RPMI7951 (cell line): ENCODE data around the gene OSBPL5. TPM values are rescaled to one million over a fixed set of nuclear protein-coding genes. Genes with fewer than 3 reads are reported as not detected.
"Not testable (repeated sequence)": the region's sequence is repeated elsewhere in the genome, so short reads cannot be mapped to it uniquely, and the experiment has no call there.

Experiments used
- DNase-seq: peaks from one replicate; pipeline ENCODE4 v3.0.0-alpha.2; 2012; ENCODE audit warnings: low read depth
- total RNA-seq: library from RNA; depleted of rRNA; stranded (reverse); fragments of >200 nt; shearing (Covaris generic); gene quantifications from 2 replicates; pipeline ENCODE4 v1.2.3, GENCODE V29; 2014

OSBPL5 gene
- total RNA-seq, 1 experiment from 2014 or later, result 25.2 TPM

DNA sequence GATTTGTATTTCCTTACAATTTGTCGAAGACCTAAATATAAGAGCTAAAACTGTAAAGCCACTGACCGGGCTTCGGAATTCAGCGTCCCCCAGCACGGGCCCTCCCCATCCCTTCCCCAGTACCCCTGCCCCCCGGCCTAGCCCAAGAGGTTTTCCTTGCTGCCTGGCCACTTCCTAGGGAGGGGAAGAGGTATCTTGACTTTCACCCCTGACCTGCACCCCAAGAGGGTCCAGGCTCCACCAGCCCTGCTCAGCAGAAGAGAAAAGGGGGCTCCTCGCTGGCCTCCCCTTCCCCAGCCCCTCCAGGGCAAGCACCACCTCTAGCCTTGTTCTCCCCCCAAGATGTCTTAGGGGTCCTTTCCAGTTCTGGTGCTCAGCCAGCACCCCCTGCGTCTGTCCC lies 81.8 kb downstream of the OSBPL5 start:
- DNase-seq, result no peak

GRCh38 chr11:3081386-3081751 lies 83.7 kb downstream of the OSBPL5 start:
- no peak for DNase-seq

- DNase-seq, result no peak
Observed at GRCh38 chr11:3080733-3081385, 84.3 kb downstream of the OSBPL5 start.

GRCh38 chr11:3080104-3080503 lies 85.0 kb downstream of the OSBPL5 start:
- DNase-seq, result no peak

DNA sequence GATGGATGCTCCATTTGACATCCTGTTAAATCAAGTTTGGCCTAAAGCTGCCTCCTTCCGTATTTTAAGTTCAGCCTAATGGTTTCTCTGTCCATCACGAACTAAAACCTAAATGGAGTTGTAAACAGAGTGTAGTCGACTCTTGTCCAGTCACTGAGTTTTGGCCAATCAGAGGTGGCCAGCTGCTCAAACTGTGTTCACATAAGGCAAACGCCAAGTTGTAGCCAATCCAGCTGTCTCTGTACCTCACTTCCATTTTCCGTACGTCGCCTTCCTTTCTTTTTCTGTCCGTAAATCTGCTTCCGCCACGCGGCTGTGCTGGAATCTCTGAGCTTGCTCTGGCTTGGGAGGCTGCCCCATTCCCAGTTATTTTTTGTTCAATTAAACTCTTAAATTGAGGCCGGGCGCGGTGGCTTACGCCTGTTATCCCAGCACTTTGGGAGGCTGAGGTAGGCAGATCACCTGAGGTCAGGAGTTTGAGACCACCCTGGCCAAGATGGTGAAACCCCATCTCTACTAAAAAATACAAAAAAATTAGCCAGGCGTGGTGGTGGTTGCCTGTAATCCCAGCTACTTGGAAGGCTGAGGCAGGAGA lies 87.2 kb downstream of the OSBPL5 start:
- no peak for DNase-seq

- no peak for DNase-seq
Observed at GRCh38 chr11:3077189-3077836, 87.8 kb downstream of the OSBPL5 start.

GRCh38 chr11:3074912-3075589 lies 90.1 kb downstream of the OSBPL5 start:
- DNase-seq, result no peak

DNA sequence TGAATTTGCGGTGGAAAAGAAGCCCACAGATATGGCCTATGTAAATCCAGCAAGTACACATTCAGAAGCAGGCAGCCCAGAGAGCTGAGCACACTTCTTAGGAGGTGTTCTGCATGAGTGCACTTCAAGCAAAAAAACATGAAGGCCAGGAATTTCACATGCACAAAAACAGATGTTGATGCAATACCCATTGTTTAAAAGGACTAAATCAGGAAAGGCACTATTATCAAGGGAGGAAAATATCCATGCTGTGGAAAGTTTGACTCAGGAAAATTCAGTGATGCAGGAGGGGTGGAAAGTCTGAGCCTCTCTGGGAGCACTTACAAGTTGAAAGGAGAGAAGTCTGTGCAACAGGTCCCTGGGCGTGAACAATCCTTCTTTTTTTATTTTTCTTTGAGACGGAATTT lies 92.1 kb downstream of the OSBPL5 start:
- DNase-seq, result peak; percentile 87

DNA sequence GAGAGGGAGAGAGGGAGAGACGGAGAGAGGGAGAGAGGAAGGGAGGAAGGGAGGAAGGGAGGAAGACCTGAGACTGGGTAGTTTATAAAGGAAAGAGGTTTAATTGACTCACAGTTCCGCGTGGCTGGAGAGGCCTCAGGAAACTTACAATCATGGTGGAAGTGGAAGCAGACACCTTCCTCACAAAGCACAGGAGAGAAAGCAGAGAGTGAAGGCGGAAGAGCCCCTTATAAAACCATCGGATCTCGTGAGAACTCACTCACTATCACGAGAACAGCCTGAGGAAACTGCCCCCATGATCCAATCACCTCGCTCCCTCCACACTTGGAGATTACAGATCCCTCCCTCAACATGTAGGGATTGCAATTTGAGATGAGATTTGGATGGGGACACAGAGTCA lies 95.7 kb downstream of the OSBPL5 start:
- no peak for DNase-seq

GRCh38 chr11:3066308-3066707 lies 98.8 kb downstream of the OSBPL5 start:
- DNase-seq, result peak; percentile 59

DNA sequence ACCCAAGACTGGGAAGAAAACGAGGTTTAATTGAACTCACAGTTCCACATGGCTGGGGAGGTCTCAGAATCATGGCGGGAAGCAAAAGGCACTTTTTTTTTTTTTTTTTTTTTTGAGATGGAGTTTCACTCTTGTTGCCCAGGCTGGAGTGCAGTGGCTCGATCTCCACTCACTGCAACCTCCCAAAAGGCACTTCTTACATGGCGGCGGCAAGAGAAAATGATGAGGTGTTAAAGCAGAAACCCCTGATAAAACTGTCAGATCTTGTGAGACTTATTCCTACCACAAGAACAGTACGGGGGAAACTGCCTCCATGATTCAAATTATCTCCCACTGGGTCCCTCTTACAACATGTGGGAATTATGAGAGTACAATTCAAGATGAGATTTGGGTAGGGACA lies 100.4 kb downstream of the OSBPL5 start:
- DNase-seq, result not testable (repeated sequence)

DNA sequence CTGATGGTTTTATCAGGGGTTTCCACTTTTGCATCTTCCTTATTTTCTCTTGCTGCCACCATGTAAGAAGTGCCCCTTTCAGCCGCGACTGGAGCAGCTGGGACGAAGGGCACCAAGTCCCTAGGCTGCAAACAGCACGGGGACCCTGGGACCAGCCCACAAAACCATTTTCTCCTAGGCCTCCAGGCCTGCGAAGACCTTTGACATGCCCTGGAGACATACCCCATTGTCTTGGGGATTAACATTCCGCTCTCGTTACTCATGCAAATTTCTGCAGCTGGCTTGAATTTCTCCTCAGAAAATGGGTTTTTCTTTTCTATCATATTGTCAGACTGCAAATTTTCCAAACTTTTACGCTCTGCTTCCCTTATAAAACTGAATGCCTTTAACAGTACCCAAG lies 101.2 kb downstream of the OSBPL5 start:
- DNase-seq, result peak; percentile 80

DNA sequence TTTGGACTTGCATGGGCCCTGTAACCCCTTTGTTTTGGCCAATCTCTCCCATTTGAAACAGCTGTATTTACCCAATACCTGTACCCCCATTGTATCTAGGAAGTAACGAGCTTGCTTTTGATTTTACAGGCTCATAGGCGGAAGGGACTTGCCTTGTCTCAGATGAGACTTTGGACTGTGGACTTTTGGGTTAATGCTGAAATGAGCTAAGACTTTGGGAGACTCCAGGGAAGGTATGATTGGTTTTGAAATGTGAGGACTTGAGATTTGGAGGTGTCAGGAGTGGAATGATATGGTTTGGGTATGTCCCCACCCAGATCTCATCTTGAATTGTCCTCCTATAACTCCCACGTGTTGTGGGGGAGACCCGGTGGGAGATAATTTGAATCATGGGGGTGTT lies 101.7 kb downstream of the OSBPL5 start:
- DNase-seq, result not testable (repeated sequence)

GRCh38 chr11:3060436-3061025 lies 104.6 kb downstream of the OSBPL5 start:
- DNase-seq, result no peak

GRCh38 chr11:3058753-3059664 lies 106.1 kb downstream of the OSBPL5 start:
- peak; percentile 90 for DNase-seq

GRCh38 chr11:3057069-3057963 lies 107.8 kb downstream of the OSBPL5 start, which contains the start of gene CARS1:
CARS1 (minus strand) TSS chr11:3057423; CDS start chr11:3057367, 56 bp downstream.
- DNase-seq, result peak; percentile 94

DNA sequence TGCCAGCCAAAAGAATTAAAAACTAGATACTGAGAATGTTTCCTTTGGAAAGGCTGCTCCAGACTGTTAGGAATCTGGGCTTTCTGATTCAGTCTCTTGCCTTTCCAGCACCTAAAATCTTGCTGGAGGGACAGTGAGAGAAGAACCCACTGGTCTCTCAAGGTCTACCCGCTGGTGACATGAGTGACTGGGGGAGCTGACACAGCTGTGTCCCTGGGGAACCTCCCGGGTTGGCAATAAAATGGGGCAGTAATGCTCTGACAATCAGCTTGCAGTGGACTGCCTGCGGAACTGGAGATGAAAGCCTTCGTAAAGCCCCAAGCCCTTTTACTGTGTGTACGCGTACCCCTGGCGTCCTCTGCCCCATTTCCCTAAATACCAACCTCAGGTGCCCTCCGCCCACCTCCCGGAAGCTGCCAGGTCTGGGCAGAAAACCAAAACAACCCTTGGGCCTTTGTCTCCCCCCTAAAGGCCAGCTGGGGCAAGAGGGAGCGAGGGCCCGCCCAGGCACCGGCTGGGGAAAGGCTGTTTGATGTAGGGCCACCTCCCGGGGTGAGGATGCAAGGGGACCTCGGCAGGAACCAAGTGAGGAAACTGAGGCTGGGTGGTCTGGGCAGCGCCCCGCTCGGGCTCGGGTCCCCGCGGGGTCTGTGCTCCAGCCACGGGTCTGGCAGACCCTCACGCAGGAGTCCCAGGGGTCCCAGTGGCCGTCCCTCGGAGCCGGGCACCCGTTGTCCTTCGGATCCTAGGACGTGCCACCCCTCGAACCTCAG lies 108.6 kb downstream of the OSBPL5 start:
- no peak for DNase-seq

DNA sequence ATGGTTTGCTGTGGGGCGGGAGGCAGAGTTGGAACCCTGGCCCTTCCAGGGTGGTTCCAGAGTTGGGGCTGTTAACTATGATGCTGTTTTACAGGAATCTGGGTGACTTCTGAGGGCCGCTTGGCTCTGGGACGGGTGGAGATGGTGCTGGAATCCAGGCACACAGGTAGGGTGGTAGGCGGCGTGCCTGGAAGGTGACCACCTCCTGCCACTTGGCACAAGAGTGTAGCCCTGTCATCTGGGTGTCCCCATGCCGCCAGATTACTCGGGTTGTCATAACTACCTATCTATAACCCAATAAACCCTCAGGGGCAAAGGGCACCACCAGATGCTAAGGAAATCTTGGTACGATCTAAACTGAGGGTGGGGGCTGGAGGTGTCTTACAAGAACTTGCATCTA lies 109.2 kb downstream of the OSBPL5 start:
- no peak for DNase-seq

- DNase-seq, result no peak
Observed at GRCh38 chr11:3052567-3052966, 112.5 kb downstream of the OSBPL5 start.
